Activated T-helper 1 cell treated with Interleukin-2 at 50 U/mL for 16 hours (primary cell): ENCODE results near the gene RGS11.
"Not testable (repeated sequence)": the region's sequence is repeated elsewhere in the genome, so short reads cannot be mapped to it uniquely, and the experiment has no call there.

Experiments
- DNase-seq: peaks from one replicate; pipeline ENCODE4 v3.0.0-alpha.2; 2020; ENCODE audit warnings: low read depth

The RGS11 gene

GRCh38 chr16:280552-280951 is 4.8 kb upstream of the RGS11 start, which contains the start of gene ARHGDIG:
Gene ARHGDIG, plus strand, starts transcription at chr16:280591. Its CDS starts 90 bp downstream, at chr16:280681.
- no peak for DNase-seq

- no peak for DNase-seq
These were observed 4.3 kb upstream of the RGS11 start for GRCh38 chr16:280005-280460.

- no peak for DNase-seq
These were observed 3.8 kb upstream of the RGS11 start for GRCh38 chr16:279531-279930.

GRCh38 chr16:278863-279366 is 3.2 kb upstream of the RGS11 start:
- no peak for DNase-seq

GRCh38 chr16:276426-277077 is 808 bp upstream of the RGS11 start:
- DNase-seq, result no peak

- no peak for DNase-seq
These were observed 603 bp downstream of the RGS11 start for GRCh38 chr16:275041-275641.

- no peak for DNase-seq
These were observed 2.0 kb downstream of the RGS11 start for GRCh38 chr16:273547-274421.

GRCh38 chr16:272633-273546 is 2.9 kb downstream of the RGS11 start:
- no peak for DNase-seq

- DNase-seq, result no peak
These were observed 5.1 kb downstream of the RGS11 start for GRCh38 chr16:270381-271255.

GRCh38 chr16:269061-269796 is 6.5 kb downstream of the RGS11 start:
- DNase-seq, result no peak

GRCh38 chr16:268141-269053 is 7.3 kb downstream of the RGS11 start:
- no peak for DNase-seq

GRCh38 chr16:267562-267961 is 8.2 kb downstream of the RGS11 start:
- DNase-seq, result not testable (repeated sequence)

GRCh38 chr16:266258-267164 is 9.2 kb downstream of the RGS11 start:
- DNase-seq, result no peak

- DNase-seq, result no peak
These were observed 10.0 kb downstream of the RGS11 start for GRCh38 chr16:265711-266110.

- no peak for DNase-seq
These were observed 10.7 kb downstream of the RGS11 start for GRCh38 chr16:265002-265529.

- no peak for DNase-seq
These were observed 11.2 kb downstream of the RGS11 start for GRCh38 chr16:264440-264951.

- DNase-seq, result no peak
These were observed 11.8 kb downstream of the RGS11 start for GRCh38 chr16:263944-264343.
